HUES64 (cell line): ENCODE results near the gene UBASH3B.

ENCODE experiments used
- H3K27ac ChIP-seq: 2 replicates; pipeline ENCODE4 v1.7.0; 2013; ENCODE audit warnings: low read depth, low read length, inconsistent platforms
- H3K27me3 ChIP-seq: 2 replicates; pipeline ENCODE4 v1.6.1; 2013; ENCODE audit warnings: mild to moderate bottlenecking, low read length; ENCODE audit not compliant: insufficient read depth
- H3K36me3 ChIP-seq: 2 replicates; pipeline ENCODE4 v1.6.1; 2013; ENCODE audit warnings: mild to moderate bottlenecking, low read length; ENCODE audit not compliant: insufficient read depth
- H3K4me1 ChIP-seq: 2 replicates; pipeline ENCODE4 v1.6.1; 2013; ENCODE audit warnings: mild to moderate bottlenecking, low read length, moderate library complexity; ENCODE audit not compliant: insufficient read depth
- H3K4me3 ChIP-seq: 2 replicates; pipeline ENCODE4 v1.5.1; 2013; ENCODE audit warnings: mild to moderate bottlenecking, low read length, moderate library complexity
- H3K9ac ChIP-seq: 2 replicates; pipeline ENCODE4 v1.6.1; 2013; ENCODE audit warnings: mild to moderate bottlenecking, low read depth, low read length
- H3K9me3 ChIP-seq: 2 replicates; pipeline ENCODE4 v1.6.1; 2013; ENCODE audit warnings: low read depth, low read length; ENCODE audit not compliant: insufficient read depth
- WGBS: fragments of 150-250, 120-280 bp; methylation state at CpG from one replicate; pipeline ENCODE4 v1.1.7; 2013; ENCODE audit warnings: missing lambda C conversion rate; 5-methylcytosine and 5-hydroxymethylcytosine counted together

Gene UBASH3B

DNA sequence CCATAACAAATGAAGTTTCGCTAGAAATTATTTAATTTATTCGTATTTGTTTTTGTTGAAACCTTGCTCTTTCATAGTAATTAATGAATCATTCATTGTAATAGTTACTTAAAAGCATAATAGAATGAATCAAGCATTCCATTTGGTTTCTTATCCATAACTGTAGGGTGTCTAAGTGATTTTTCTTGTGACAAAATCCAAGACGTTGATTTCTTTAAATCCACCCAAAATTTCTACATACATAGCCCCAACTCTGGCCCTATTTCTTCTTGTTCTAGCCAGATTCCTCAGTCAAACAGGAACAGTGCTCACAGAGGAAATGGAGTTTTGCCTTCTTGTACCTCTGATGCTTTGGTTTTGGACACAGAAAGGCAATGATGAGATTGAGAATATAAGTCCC is 25.5 kb downstream of the UBASH3B start:
- Histone ChIP-seq H3K36me3 (no peaks in the 10 kb centered on the region), H3K4me3 (no peak overlapping the region), H3K9me3 (no peaks in the 10 kb centered on the region), H3K4me1 (peaks cover 7% of the 10 kb centered on the region; the same call in 1 of the 2 replicates), H3K27me3 (no peaks in the 10 kb centered on the region), H3K27ac (no peak overlapping the region), H3K9ac (no peak overlapping the region)
- WGBS = 88% methylated on average over 1 of the region's 3 CpGs

GRCh38 chr11:122681735-122682134 is 26.2 kb downstream of the UBASH3B start:
- Histone ChIP-seq H3K4me1 (peaks cover 4% of the 10 kb centered on the region; the same call in 1 of the 2 replicates), H3K27ac (no peak overlapping the region), H3K9me3 (no peaks in the 10 kb centered on the region), H3K9ac (no peak overlapping the region), H3K36me3 (no peaks in the 10 kb centered on the region), H3K27me3 (no peaks in the 10 kb centered on the region), H3K4me3 (no peak overlapping the region)
- WGBS = 72% methylated on average over 7 of the region's 7 CpGs

DNA sequence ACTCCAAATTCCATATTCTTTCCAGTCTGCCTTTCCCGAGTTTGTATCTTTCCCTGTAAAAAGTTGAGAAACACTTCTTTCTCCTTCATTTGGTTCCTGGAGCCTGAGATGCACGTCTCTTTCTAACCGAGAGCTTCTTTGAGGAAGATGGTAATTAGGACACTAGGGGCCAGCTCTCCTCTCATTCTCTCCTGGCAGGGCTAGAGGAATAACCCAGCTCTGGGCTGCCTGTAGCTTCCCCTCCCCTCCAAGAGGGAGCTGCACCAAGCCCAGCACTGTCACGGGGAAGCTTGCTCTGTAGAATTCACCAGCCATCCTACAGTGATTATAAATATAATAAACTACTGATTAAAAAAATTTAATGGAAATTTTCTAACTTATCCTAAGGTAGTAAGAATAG is 26.9 kb downstream of the UBASH3B start:
- Histone ChIP-seq H3K27ac (no peak overlapping the region), H3K4me3 (no peak overlapping the region), H3K36me3 (no peaks in the 10 kb centered on the region), H3K4me1 (peaks cover 3% of the 10 kb centered on the region; the same call in 1 of the 2 replicates), H3K9ac (no peak overlapping the region), H3K27me3 (no peaks in the 10 kb centered on the region), H3K9me3 (no peaks in the 10 kb centered on the region)
- 80% methylated on average over 3 of the region's 4 CpGs for WGBS

- Histone ChIP-seq H3K27me3 (no peaks in the 10 kb centered on the region), H3K36me3 (no peaks in the 10 kb centered on the region), H3K9me3 (no peaks in the 10 kb centered on the region), H3K4me3 (no peak overlapping the region), H3K27ac (no peak overlapping the region), H3K9ac (no peak overlapping the region), H3K4me1 (peaks cover 3% of the 10 kb centered on the region; the same call in 1 of the 2 replicates)
- 94% methylated on average over 2 of the region's 2 CpGs for WGBS
Measured at GRCh38 chr11:122685041-122685440, 29.5 kb downstream of the UBASH3B start.

- H3K9ac ChIP-seq = no peak overlapping the region
- 94% methylated on average over 8 of the region's 8 CpGs for WGBS
- H3K4me3 ChIP-seq = no peak overlapping the region
- H3K9me3 ChIP-seq = no peaks in the 10 kb centered on the region
- H3K27me3 ChIP-seq = no peaks in the 10 kb centered on the region
- H3K36me3 ChIP-seq = no peaks in the 10 kb centered on the region
- H3K4me1 ChIP-seq = peaks cover 9% of the 10 kb centered on the region
- no peak overlapping the region for H3K27ac ChIP-seq
Measured at GRCh38 chr11:122686111-122686510, 30.6 kb downstream of the UBASH3B start.

- no peaks in the 10 kb centered on the region for H3K9me3 ChIP-seq
- no peak overlapping the region for H3K9ac ChIP-seq
- no peaks in the 10 kb centered on the region for H3K27me3 ChIP-seq
- no peaks in the 10 kb centered on the region for H3K36me3 ChIP-seq
- no peak overlapping the region for H3K27ac ChIP-seq
- H3K4me1 ChIP-seq = peaks cover 23% of the 10 kb centered on the region
- 95% methylated on average over 7 of the region's 7 CpGs for WGBS
- H3K4me3 ChIP-seq = no peak overlapping the region
Measured at GRCh38 chr11:122690384-122690783, 34.9 kb downstream of the UBASH3B start.

DNA sequence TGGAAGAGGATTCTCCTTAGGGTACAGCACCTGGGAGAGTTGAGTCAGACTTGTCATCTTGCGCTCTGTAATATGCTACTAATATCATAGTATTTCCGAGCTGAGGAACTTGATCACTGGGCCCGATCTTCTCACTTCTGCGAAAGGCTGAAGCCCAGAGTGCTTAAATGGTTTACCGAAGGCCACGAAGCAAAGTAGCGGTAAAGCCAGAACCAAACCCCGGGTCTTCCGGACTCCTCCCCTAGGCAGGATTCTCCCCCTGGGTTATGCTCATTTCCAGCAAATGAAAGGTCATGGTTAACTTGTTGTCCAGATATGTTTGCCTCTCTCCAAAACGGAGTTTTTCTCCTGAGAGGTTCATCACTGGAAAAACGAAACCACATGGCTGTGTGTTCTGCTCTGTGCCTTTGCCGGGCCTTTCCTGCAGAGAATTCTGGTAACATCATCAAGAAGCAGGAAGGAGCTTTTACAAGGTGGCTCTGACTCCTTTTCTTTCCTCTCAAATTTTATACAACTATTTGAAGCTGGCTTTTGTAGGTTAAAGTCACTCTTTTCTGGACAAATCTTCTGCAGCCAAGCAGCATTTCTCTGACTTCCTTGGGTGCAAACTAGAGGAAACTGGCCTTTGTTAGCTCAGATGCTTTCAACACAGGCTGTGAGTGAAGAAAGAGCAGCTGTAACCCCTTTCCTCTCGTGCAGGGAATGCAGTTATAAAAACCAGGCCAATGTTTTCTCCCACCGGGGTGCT is 35.5 kb downstream of the UBASH3B start:
- Histone ChIP-seq H3K4me3 (no peak overlapping the region), H3K9me3 (no peaks in the 10 kb centered on the region), H3K4me1 (peaks cover 23% of the 10 kb centered on the region), H3K27me3 (no peaks in the 10 kb centered on the region), H3K36me3 (no peaks in the 10 kb centered on the region), H3K9ac (no peak overlapping the region), H3K27ac (no peak overlapping the region)
- WGBS = 83% methylated on average over 14 of the region's 14 CpGs

DNA sequence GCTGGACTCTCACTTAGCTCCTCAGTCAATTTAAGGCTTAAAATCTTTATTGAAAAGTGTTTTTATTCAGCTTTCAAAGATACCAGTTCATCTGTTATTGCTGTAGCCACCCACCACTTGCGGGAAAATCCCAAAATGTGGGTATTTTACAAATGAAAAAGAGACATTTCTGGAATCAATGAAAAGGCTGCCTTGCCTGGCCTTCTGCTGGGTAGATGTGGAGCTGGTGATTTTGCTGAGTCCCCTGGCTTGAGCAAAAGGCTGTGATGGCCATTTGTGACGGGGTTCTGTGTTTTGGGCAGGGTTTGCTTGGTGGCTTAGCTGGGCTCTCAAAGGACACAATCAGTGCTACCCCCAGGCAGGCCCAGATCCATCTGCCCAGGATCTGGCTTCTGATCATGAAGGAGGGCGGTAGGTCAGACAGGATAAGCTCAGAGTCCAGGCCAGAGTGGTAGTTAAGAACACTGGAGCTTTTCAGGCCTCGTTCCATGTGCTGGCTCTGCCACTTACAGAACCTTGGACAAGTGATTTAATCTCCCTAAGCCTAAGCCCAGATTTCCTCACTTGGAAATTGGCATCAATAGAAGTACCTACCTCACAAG is 36.1 kb downstream of the UBASH3B start:
- Histone ChIP-seq H3K9me3 (no peaks in the 10 kb centered on the region), H3K27ac (0 out of 2 replicates have a peak overlapping the region, but pooled peaks have one; percentile 5), H3K9ac (no peak overlapping the region), H3K4me1 (peaks cover 23% of the 10 kb centered on the region), H3K36me3 (no peaks in the 10 kb centered on the region), H3K27me3 (no peaks in the 10 kb centered on the region), H3K4me3 (no peak overlapping the region)
- 85% methylated on average over 4 of the region's 4 CpGs for WGBS

GRCh38 chr11:122692444-122692843 is 36.9 kb downstream of the UBASH3B start:
- no peaks in the 10 kb centered on the region for H3K9me3 ChIP-seq
- H3K9ac ChIP-seq = no peak overlapping the region
- H3K4me1 ChIP-seq = peaks cover 23% of the 10 kb centered on the region

DNA sequence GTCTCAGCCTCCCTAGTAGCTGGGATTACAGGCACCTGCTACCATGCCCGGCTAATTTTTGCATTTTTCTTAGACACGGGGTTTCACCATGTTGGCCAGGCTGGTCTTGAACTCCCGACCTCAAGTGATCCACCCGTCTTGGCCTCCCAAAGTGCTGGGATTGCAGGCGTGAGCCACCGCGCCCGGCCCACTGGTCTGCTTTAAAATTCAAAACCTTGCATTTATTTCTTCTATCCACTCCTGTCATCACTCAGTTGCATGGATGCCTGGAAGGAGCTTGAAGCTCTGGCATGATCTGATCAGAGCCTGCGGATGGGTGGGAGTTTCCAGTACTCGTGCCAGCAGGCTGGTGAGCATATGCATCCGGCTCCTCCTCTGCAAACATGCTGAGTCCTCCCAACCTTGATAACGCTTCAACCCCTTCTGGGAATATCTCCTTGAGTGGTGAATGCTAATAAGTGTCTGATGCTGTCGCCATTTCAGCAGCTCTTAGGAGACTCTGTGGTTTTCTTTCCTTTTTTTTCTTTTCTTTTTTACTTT is 39.6 kb downstream of the UBASH3B start:
- no peak overlapping the region for H3K27ac ChIP-seq
- H3K9ac ChIP-seq = no peak overlapping the region
- peaks cover 23% of the 10 kb centered on the region for H3K4me1 ChIP-seq
- 91% methylated on average over 13 of the region's 13 CpGs for WGBS
- no peaks in the 10 kb centered on the region for H3K27me3 ChIP-seq
- no peak overlapping the region for H3K4me3 ChIP-seq
- no peaks in the 10 kb centered on the region for H3K36me3 ChIP-seq
- no peaks in the 10 kb centered on the region for H3K9me3 ChIP-seq

More at GRCh38 chr11:122692444-122692843, 36.9 kb downstream of the UBASH3B start:
- no peaks in the 10 kb centered on the region for H3K27me3 ChIP-seq
- no peaks in the 10 kb centered on the region for H3K36me3 ChIP-seq
- no peak overlapping the region for H3K27ac ChIP-seq
- WGBS = 62% methylated on average over 6 of the region's 6 CpGs
- no peak overlapping the region for H3K4me3 ChIP-seq

DNA sequence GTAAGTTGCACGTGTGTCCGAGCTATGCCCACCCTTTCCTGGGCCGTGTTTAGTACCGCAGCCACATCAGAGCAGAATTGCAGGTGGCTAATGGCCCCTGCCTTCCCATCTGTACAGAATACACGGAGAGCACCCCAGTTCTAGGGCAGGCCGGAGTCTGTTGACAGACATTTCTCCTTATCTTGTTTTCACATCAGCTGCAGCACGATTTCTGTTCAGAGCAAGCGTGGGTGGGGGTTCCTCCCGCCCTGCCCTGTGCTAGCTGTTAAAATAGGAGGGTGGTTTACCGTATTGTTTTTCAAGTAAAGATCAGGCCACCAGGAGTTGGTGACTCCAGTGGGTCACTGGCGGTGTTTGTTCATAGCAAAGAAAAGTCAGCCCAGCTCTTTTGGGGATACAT is 41.1 kb downstream of the UBASH3B start:
- WGBS = 92% methylated on average over 11 of the region's 11 CpGs
- no peaks in the 10 kb centered on the region for H3K27me3 ChIP-seq
- no peaks in the 10 kb centered on the region for H3K9me3 ChIP-seq
- peaks cover 12% of the 10 kb centered on the region for H3K4me1 ChIP-seq
- H3K9ac ChIP-seq = no peak overlapping the region
- H3K36me3 ChIP-seq = no peaks in the 10 kb centered on the region
- no peak overlapping the region for H3K27ac ChIP-seq
- no peak overlapping the region for H3K4me3 ChIP-seq
